ENCODE measurements around the gene COLQ.

COLQ gene

GRCh38 chr3:15453991-15454625, 67.4 kb downstream of the COLQ start:
- DNase-seq: no peak

- no peak for DNase-seq
Measured at GRCh38 chr3:15453501-15453900, 68.0 kb downstream of the COLQ start.

GRCh38 chr3:15452961-15453360, 68.5 kb downstream of the COLQ start:
- DNase-seq: no peak

GRCh38 chr3:15452156-15452555, 69.3 kb downstream of the COLQ start:
- DNase-seq: no peak

- DNase-seq: no peak
Measured at GRCh38 chr3:15451216-15452113, 70.0 kb downstream of the COLQ start.

GRCh38 chr3:15450438-15451215, 70.9 kb downstream of the COLQ start:
- DNase-seq: no peak

GRCh38 chr3:15449489-15450224, 71.8 kb downstream of the COLQ start:
- DNase-seq: no peak

GRCh38 chr3:15443826-15444524, 77.5 kb downstream of the COLQ start:
- no peak for DNase-seq

- DNase-seq: no peak
Measured at GRCh38 chr3:15440891-15441290, 80.6 kb downstream of the COLQ start.

- peak; percentile 9 for DNase-seq
Measured at GRCh38 chr3:15439476-15439875, 82.0 kb downstream of the COLQ start.

- DNase-seq: no peak
Measured at GRCh38 chr3:15438983-15439382, 82.5 kb downstream of the COLQ start.

- DNase-seq: no peak
Measured at GRCh38 chr3:15436246-15436645, 85.3 kb downstream of the COLQ start.

GRCh38 chr3:15434756-15435155, 86.8 kb downstream of the COLQ start:
- DNase-seq: no peak

- DNase-seq: no peak
Measured at GRCh38 chr3:15433531-15433930, 88.0 kb downstream of the COLQ start.

- DNase-seq: no peak
Measured at GRCh38 chr3:15431256-15431837, 90.2 kb downstream of the COLQ start.

- DNase-seq: no peak
Measured at GRCh38 chr3:15430624-15431023, 90.9 kb downstream of the COLQ start.

GRCh38 chr3:15429080-15429479, 92.4 kb downstream of the COLQ start:
- no peak for DNase-seq

- DNase-seq: peak; percentile 57
Measured at GRCh38 chr3:15428539-15428938, 93.0 kb downstream of the COLQ start.

- DNase-seq: no peak
Measured at GRCh38 chr3:15427981-15428380, 93.5 kb downstream of the COLQ start.

GRCh38 chr3:15427182-15427880, 94.2 kb downstream of the COLQ start, which contains the start of the genes EAF1 and METTL6:
Gene EAF1 (plus strand): TSS chr3:15427598. CDS start chr3:15427780, 182 bp downstream.
Gene METTL6 (minus strand): TSS chr3:15427544. CDS start chr3:15426511, 1,033 bp downstream.
- peak; percentile 81 for DNase-seq

Data from fibroblast of skin of back (primary cell).